ENCODE measurements around the gene ZNF624. TPM values are rescaled to one million over a fixed set of nuclear protein-coding genes. Genes with fewer than 3 reads are reported as not detected.

ZNF624 gene
- total RNA-seq, 1 donor = 4.7 TPM

DNA sequence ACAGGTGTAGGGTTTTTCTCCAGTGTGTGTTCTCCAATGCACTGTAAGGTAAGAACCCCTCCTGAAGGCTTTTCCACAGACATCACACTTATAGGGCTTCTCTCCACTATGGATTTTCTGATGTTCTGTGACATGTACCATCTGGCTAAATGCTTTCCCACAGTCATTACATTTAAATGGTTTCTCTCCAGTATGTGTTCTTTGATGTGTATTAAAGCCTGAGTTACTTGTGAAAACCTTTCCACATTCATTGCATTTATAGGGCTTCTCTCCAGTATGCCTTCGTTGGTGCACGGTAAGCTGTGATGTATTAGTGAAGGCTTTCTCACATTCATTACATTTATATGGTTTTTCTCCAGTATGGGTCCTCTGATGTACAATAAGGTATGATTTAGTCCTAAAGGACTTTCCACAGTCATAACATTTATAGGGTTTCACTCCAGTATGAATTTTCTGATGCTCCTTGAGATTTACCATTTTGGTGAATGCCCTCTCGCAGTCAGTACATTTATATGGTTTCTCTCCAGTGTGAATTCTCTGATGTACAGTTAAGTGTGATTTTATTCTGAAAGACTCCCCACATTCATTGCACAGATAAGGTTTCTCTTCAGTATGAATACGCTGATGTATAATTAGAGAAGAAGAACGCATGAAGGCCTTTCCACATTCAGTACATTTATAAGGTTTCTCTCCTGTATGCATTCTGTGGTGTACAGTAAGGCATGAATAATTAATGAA, 30.9 kb downstream of the ZNF624 start:
- TF ChIP-seq, protein P1, sequence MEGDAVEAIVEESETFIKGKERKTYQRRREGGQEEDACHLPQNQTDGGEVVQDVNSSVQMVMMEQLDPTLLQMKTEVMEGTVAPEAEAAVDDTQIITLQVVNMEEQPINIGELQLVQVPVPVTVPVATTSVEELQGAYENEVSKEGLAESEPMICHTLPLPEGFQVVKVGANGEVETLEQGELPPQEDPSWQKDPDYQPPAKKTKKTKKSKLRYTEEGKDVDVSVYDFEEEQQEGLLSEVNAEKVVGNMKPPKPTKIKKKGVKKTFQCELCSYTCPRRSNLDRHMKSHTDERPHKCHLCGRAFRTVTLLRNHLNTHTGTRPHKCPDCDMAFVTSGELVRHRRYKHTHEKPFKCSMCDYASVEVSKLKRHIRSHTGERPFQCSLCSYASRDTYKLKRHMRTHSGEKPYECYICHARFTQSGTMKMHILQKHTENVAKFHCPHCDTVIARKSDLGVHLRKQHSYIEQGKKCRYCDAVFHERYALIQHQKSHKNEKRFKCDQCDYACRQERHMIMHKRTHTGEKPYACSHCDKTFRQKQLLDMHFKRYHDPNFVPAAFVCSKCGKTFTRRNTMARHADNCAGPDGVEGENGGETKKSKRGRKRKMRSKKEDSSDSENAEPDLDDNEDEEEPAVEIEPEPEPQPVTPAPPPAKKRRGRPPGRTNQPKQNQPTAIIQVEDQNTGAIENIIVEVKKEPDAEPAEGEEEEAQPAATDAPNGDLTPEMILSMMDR (IDR thresholded peaks at IDR 0.05; ENCODE audit: insufficient read depth, low read depth, low read length) = no peak
- no peak for DNase-seq (ENCODE audit: low read depth)
- H3K4me3 ChIP-seq (ENCODE audit: low read depth, low read length) = no peak overlapping the region

DNA sequence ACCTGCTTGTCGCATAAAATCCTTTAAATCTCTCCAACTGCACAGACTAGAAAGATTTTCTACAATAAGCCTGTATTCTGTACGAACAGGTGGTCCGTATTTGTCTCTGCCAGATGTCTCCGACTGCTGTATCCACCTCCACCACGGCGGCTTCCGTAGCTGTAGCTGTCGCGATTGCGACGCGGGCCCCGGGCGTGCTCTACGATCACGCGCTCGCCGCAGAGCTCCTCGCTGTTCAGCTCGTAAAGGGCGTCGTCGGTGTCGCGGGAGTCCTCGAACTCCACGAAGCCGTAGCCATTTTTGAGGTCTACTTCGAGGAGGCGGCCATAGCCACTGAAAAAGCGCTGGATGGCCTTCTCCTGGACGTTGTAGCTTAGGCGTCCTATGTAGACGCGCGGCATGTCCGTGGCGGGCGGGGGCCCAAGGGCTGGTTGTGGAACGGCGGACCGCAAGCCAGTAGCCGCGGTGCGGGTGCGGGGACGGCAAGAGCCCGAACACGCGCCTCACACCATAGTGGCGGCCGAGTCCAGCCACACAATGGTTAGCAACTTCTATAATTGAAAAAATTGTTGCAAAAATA, 36.1 kb downstream of the ZNF624 start:
- TF ChIP-seq, protein P1 (IDR thresholded peaks at IDR 0.05; ENCODE audit: insufficient read depth, low read depth, low read length) = no peak
- H3K4me3 ChIP-seq (ENCODE audit: low read depth, low read length) = no peak overlapping the region
- no peak for DNase-seq (ENCODE audit: low read depth)

DNA sequence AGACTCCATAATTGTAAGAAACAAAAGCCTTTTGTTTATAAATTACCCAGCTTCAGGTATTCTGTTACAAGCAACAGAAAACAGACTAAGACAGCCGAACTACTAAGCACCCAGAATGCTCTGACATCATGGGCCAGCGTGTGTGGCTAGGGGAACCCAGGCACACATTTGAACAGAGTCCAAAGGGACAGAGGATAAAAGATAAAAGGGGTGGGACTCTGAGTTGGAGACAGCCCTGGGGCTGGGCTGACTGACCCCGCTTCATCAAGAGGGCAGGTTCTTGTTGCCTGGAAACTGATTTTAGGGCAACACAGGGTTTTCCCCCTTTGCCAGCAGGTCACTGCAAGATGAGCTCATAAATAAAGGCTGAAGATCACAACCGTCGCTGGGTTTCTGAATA, 54.1 kb downstream of the ZNF624 start:
- DNase-seq (ENCODE audit: low read depth) = no peak
- no peak overlapping the region for H3K4me3 ChIP-seq (ENCODE audit: low read depth, low read length)
- TF ChIP-seq, protein P1 (IDR thresholded peaks at IDR 0.05; ENCODE audit: insufficient read depth, low read depth, low read length) = no peak

DNA sequence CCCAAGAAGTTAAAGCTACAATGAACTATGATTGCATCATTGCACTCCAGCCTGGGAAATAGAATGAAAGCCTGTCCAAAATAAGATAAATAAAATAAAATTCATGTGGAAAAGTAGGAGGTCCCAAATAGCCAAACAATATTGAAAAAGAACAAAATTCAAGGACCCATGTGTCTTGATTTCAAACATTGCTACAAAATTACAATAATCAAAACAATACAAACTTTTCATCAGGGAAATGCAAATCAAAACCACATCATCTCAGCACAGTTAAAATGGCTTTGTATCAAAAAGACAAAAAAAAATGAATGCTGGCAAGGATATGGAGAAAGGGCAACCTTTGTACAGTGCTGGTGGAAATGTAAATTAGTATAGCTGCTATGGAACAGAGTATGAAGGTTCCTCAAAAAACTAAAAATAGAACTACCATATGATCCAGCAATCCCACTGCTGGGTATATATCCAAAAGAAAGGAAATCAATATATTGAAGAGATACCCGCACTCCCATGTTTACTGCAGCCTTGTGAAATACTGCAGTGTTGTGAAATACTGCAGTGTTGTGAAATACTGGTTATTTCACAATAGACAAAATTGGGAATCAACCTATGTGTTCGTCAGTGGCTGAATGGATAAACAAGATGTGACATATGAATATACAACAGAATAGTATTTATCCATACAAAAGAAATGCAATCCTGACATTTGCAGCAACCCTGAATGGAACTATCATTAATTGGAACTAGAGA, 60.1 kb downstream of the ZNF624 start:
- H3K4me3 ChIP-seq (ENCODE audit: low read depth, low read length) = no peak overlapping the region
- peak; percentile 75 for DNase-seq (ENCODE audit: low read depth)
- TF ChIP-seq, protein P1 (IDR thresholded peaks at IDR 0.05; ENCODE audit: insufficient read depth, low read depth, low read length) = no peak

DNA sequence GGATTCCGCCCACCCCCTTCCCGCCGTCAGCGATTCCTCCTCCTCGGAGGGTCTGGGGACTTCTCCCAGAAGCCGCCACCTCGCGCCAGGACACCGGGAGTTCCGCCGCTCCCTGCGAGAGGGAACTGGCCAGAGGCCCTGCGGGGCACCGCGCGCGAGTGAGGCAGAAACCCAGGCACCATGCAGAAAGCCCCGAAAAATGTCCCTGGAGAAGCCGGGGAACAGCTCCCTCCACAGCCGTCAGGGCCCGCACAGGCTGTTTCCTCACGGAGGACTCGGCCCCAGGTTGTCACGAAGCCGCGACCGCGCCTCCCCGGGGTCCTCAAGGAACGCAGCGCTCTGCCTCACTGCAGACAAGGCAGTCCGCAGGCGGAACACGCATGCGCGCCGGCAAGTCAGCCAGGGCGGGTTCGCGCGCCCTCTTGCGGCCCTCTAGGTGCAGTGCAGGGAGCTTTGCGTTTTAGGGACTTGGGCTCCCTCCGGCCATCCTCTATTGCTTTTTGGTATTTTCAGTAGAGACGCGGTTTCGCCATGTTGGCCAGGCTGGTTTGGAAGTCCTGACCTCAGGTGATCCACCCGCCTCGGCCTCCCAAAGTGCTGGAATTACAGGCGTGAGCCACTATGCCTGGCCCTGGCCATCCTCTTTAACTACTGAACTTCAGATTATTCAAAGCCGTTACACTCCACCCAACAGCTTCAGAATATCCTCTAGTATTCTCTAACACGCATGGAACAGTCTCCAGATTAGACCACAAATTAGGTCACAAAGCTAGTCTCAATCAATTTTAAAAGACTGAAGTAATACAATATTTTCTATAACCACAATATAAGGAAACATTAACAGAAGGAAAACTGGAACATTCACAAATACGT, 64.3 kb downstream of the ZNF624 start:
- DNase-seq (ENCODE audit: low read depth) = peak; percentile 86
- TF ChIP-seq, protein P1 (IDR thresholded peaks at IDR 0.05; ENCODE audit: insufficient read depth, low read depth, low read length) = peak; percentile 99
- H3K4me3 ChIP-seq (ENCODE audit: low read depth, low read length) = peak overlapping the region; percentile 69

DNA sequence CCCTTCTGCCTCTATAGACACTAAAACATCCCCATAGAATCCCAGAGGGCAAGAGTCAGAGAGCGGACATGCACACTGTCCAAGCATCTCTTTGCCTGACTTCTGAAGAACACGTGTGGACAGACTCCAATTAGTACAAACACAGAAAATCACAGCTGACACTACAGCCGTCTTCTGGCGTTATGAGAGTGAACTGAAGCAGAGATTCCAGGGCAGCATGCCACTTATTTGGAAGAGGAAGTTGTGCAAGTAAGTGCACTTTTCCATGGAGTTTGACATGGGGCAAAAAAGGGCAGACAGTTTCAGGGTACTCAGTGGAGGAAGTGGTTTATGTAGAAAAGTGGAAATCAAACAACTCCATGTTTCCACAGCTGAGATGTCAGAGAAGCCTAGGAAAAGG, 67.9 kb downstream of the ZNF624 start:
- DNase-seq (ENCODE audit: low read depth) = no peak

More for the DNA sequence above, 67.9 kb downstream of the ZNF624 start:
- TF ChIP-seq, protein P1 (IDR thresholded peaks at IDR 0.05; ENCODE audit: insufficient read depth, low read depth, low read length) = no peak
- H3K4me3 ChIP-seq (ENCODE audit: low read depth, low read length) = no peak overlapping the region
